ENCODE results near the gene FAM53B. TPM values are rescaled to one million over a fixed set of nuclear protein-coding genes. Genes with fewer than 3 reads are reported as not detected.

Gene FAM53B
- total RNA-seq, 1 experiment from 2014 or later, result 13.7 TPM

- no peaks in the 10 kb centered on the region for H3K36me3 Mint-ChIP-seq (ENCODE audit: insufficient read depth, unreplicated experiment)
- no peaks in the 10 kb centered on the region for H3K36me3 ChIP-seq (ENCODE audit: control insufficient read depth, insufficient read depth, low read length)
- ChIA-PET POLR2A (no interaction called here), CTCF (no interaction called here)
- TF ChIP-seq CTCF (IDR thresholded peaks at IDR 0.05; ENCODE audit: insufficient read depth in 1 of 2, low read depth in 1 of 2, low read length in 1 of 2, severe bottlenecking in 1 of 2, unreplicated experiment in 1 of 2), result no peak
- H3K27ac Mint-ChIP-seq (ENCODE audit: unreplicated experiment), result no peak overlapping the region
- no peak overlapping the region for H3K4me3 ChIP-seq (ENCODE audit: low read depth, low read length)
- no peak for DNase-seq
- H3K4me1 Mint-ChIP-seq (ENCODE audit: low read depth, unreplicated experiment), result no peaks in the 10 kb centered on the region
- no TSS peak for BruUV-seq (replicated peaks)
- H3K9me3 ChIP-seq, result no peaks in the 10 kb centered on the region
- no peaks in the 10 kb centered on the region for H3K4me1 ChIP-seq
- intact Hi-C loops (cut with micrococcal nuclease; ENCODE audit: unreplicated experiment), result no loop called here
- no peaks in the 10 kb centered on the region for H3K9me3 Mint-ChIP-seq (ENCODE audit: unreplicated experiment)
- no peaks in the 10 kb centered on the region for H3K27me3 ChIP-seq (replicated peaks; ENCODE audit: control insufficient read depth, insufficient read depth, low read length)
- H3K27me3 Mint-ChIP-seq (ENCODE audit: insufficient read depth, unreplicated experiment), result no peaks in the 10 kb centered on the region
- no peak overlapping the region for H3K4me3 Mint-ChIP-seq (ENCODE audit: unreplicated experiment)
Observed at GRCh38 chr10:124616040-124616835, 127.9 kb downstream of the FAM53B start.

- no peaks in the 10 kb centered on the region for H3K36me3 ChIP-seq (ENCODE audit: control insufficient read depth, insufficient read depth, low read length)
- DNase-seq, result no peak
- Mint-ChIP-seq H3K27me3 (ENCODE audit: insufficient read depth, unreplicated experiment) (no peaks in the 10 kb centered on the region), H3K36me3 (ENCODE audit: insufficient read depth, unreplicated experiment) (no peaks in the 10 kb centered on the region), H3K27ac (ENCODE audit: unreplicated experiment) (no peak overlapping the region), H3K4me3 (ENCODE audit: unreplicated experiment) (no peak overlapping the region), H3K4me1 (ENCODE audit: low read depth, unreplicated experiment) (no peaks in the 10 kb centered on the region), H3K9me3 (ENCODE audit: unreplicated experiment) (no peaks in the 10 kb centered on the region)
- no peaks in the 10 kb centered on the region for H3K4me1 ChIP-seq
- intact Hi-C loops (cut with micrococcal nuclease; ENCODE audit: unreplicated experiment), result no loop called here
- no peak overlapping the region for H3K4me3 ChIP-seq (ENCODE audit: low read depth, low read length)
- no TSS peak for BruUV-seq (replicated peaks)
- ChIA-PET POLR2A (no interaction called here), CTCF (interaction anchor here (0.8 kb wide), 1 partner anchor 29 kb away, joined by 7 read pairs; no protein-coding TSS in a partner anchor)
- no peak for TF ChIP-seq CTCF (IDR thresholded peaks at IDR 0.05; ENCODE audit: insufficient read depth in 1 of 2, low read depth in 1 of 2, low read length in 1 of 2, severe bottlenecking in 1 of 2, unreplicated experiment in 1 of 2)
- no peaks in the 10 kb centered on the region for H3K27me3 ChIP-seq (replicated peaks; ENCODE audit: control insufficient read depth, insufficient read depth, low read length)
- H3K9me3 ChIP-seq, result no peaks in the 10 kb centered on the region
Observed at GRCh38 chr10:124615259-124615658, 128.9 kb downstream of the FAM53B start.

GRCh38 chr10:124614003-124614659 is 130.0 kb downstream of the FAM53B start:
- Mint-ChIP-seq H3K4me1 (ENCODE audit: low read depth, unreplicated experiment) (no peaks in the 10 kb centered on the region), H3K9me3 (ENCODE audit: unreplicated experiment) (no peaks in the 10 kb centered on the region), H3K27me3 (ENCODE audit: insufficient read depth, unreplicated experiment) (no peaks in the 10 kb centered on the region), H3K27ac (ENCODE audit: unreplicated experiment) (no peak overlapping the region), H3K4me3 (ENCODE audit: unreplicated experiment) (no peak overlapping the region), H3K36me3 (ENCODE audit: insufficient read depth, unreplicated experiment) (no peaks in the 10 kb centered on the region)
- DNase-seq, result no peak
- Histone ChIP-seq H3K4me3 (ENCODE audit: low read depth, low read length) (no peak overlapping the region), H3K36me3 (ENCODE audit: control insufficient read depth, insufficient read depth, low read length) (no peaks in the 10 kb centered on the region), H3K4me1 (no peaks in the 10 kb centered on the region), H3K27me3 (replicated peaks; ENCODE audit: control insufficient read depth, insufficient read depth, low read length) (no peaks in the 10 kb centered on the region), H3K9me3 (no peaks in the 10 kb centered on the region)
- CTCF ChIA-PET, result no interaction called here
- no TSS peak for BruUV-seq (replicated peaks)
- no peak for TF ChIP-seq CTCF (IDR thresholded peaks at IDR 0.05; ENCODE audit: insufficient read depth in 1 of 2, low read depth in 1 of 2, low read length in 1 of 2, severe bottlenecking in 1 of 2, unreplicated experiment in 1 of 2)
- intact Hi-C loops (cut with micrococcal nuclease; ENCODE audit: unreplicated experiment), result no loop called here
- POLR2A ChIA-PET, result no interaction called here
